Fibroblast of lung (primary cell): Measurements from ENCODE around the gene SELENON. TPM values are rescaled to one million over a fixed set of nuclear protein-coding genes. Genes with fewer than 3 reads are reported as not detected.

Experiments used
- DNase-seq, 2 donors: peaks; one replicate each; pipeline versions ENCODE4 v3.0.0 to v3.0.0-alpha.2; 2010; ENCODE audit warnings: low read depth in 2 of 2
- H2AFZ ChIP-seq: 2 replicates; pipeline ENCODE4 v1.5.1; 2012; ENCODE audit warnings: low read length, control low read depth, inconsistent platforms
- H3K27ac ChIP-seq: 2 replicates; pipeline ENCODE4 v1.5.1; 2011; ENCODE audit warnings: low read length, control low read depth; ENCODE audit not compliant: insufficient read depth
- H3K27me3 ChIP-seq: 2 replicates; pipeline ENCODE4 v1.5.1; 2011; ENCODE audit warnings: mild to moderate bottlenecking, low read length; ENCODE audit not compliant: control insufficient read depth, insufficient read depth
- H3K36me3 ChIP-seq: 2 replicates; pipeline ENCODE4 v1.5.1; 2011; ENCODE audit warnings: low read length; ENCODE audit not compliant: control insufficient read depth, insufficient read depth
- H3K4me1 ChIP-seq: 2 replicates; pipeline ENCODE4 v1.5.1; 2011; ENCODE audit warnings: low read length; ENCODE audit not compliant: control insufficient read depth, insufficient read depth; ENCODE audit errors: extremely low read depth
- H3K4me2 ChIP-seq: 2 replicates; pipeline ENCODE4 v1.5.1; 2011; ENCODE audit warnings: low read length, control low read depth; ENCODE audit not compliant: insufficient read depth; ENCODE audit errors: extremely low read depth
- H3K4me3 ChIP-seq, 4 experiments: fragments of 200-600 bp in 1 of 4; sonication (generic) in 1 of 4; replicated peaks in 1 of 4; 2 replicates each; pipeline ENCODE4 v1.5.1; 2011 to 2016; ENCODE audit warnings: low read length in 4 of 4, low read depth in 3 of 4, mild to moderate bottlenecking in 3 of 4, control low read depth in 2 of 4, inconsistent platforms in 1 of 4, mixed read lengths in 1 of 4; ENCODE audit not compliant: insufficient read depth in 1 of 4; ENCODE audit errors: control extremely low read depth in 1 of 4
- H3K79me2 ChIP-seq: 2 replicates; pipeline ENCODE4 v1.5.1; 2012; ENCODE audit warnings: mild to moderate bottlenecking, low read length, inconsistent platforms; ENCODE audit not compliant: control insufficient read depth, insufficient read depth
- H3K9ac ChIP-seq: 2 replicates; pipeline ENCODE4 v1.5.1; 2011; ENCODE audit warnings: mild to moderate bottlenecking, low read length, control low read depth; ENCODE audit not compliant: insufficient read depth
- H3K9me3 ChIP-seq: 2 replicates; pipeline ENCODE4 v1.5.1; 2012; ENCODE audit warnings: low read depth, low read length; ENCODE audit not compliant: control insufficient read depth, insufficient read depth
- H4K20me1 ChIP-seq: 2 replicates; pipeline ENCODE4 v1.5.1; 2011; ENCODE audit warnings: low read length; ENCODE audit not compliant: control insufficient read depth, insufficient read depth; ENCODE audit errors: extremely low read depth
- CTCF ChIP-seq, 2 donors: IDR thresholded peaks in 1 of 2; conservative IDR thresholded peaks in 1 of 2; 1 replicate in 1 of 2; 2 replicates in 1 of 2; pipeline ENCODE4 v1.5.1; 2011 to 2012; ENCODE audit warnings: low read length in 2 of 2, control low read depth in 1 of 2, inconsistent platforms in 1 of 2, low read depth in 1 of 2, mild to moderate bottlenecking in 1 of 2
- EZH2 ChIP-seq: IDR thresholded peaks from 2 replicates; pipeline ENCODE4 v1.5.1; 2012; ENCODE audit warnings: low read length, control low read depth, mild to moderate bottlenecking; ENCODE audit errors: missing control alignments
- polyA plus RNA-seq, 2 donors: library from polyadenylated mRNA; depleted of rRNA in 1 of 2; stranded (reverse) in 1 of 2; unstranded in 1 of 2; fragments of >200 nt; gene quantifications; 2 replicates each; pipeline ENCODE4 v1.2.1, GENCODE V29; 2011 to 2012; ENCODE audit warnings: missing spikeins in 1 of 2
- total RNA-seq: library from RNA; depleted of rRNA; stranded (reverse); fragments of >200 nt; gene quantifications from 2 replicates; pipeline ENCODE4 v1.2.1, GENCODE V29; 2014

Gene SELENON
- total and polyA plus RNA-seq, 2 donors (not counting 1 experiment from before 2014, with no cell fraction given), result 19.3 to 67.6 TPM

GRCh38 chr1:25826571-25826970 lies 26.6 kb downstream of the SELENON start:
- Histone ChIP-seq H3K36me3 (peaks cover 17% of the 10 kb centered on the region), H3K4me2 (no peak overlapping the region), H3K27me3 (no peaks in the 10 kb centered on the region), H3K9me3 (no peaks in the 10 kb centered on the region), H3K4me3 (no peak overlapping the region), H3K27ac (no peak overlapping the region), H2AFZ (no peak overlapping the region), H3K9ac (no peak overlapping the region), H4K20me1 (no peaks in the 10 kb centered on the region), H3K4me1 (peaks cover 4% of the 10 kb centered on the region), H3K79me2 (peaks cover 15% of the 10 kb centered on the region)
- no peak for DNase-seq
- TF ChIP-seq CTCF (conservative IDR thresholded peaks at IDR 0.05 in 1 of 2, IDR thresholded peaks at IDR 0.05 in 1 of 2; ENCODE audit: low read depth in 1 of 2, low read length in 2 of 2), result no peak

GRCh38 chr1:25828491-25828890 lies 28.5 kb downstream of the SELENON start:
- H3K4me3 ChIP-seq, result no peak overlapping the region
- H3K36me3 ChIP-seq, result peaks cover 23% of the 10 kb centered on the region
- H4K20me1 ChIP-seq, result no peaks in the 10 kb centered on the region
- no peak overlapping the region for H3K27ac ChIP-seq
- H3K9ac ChIP-seq, result no peak overlapping the region
- H3K4me1 ChIP-seq, result no peaks in the 10 kb centered on the region
- H2AFZ ChIP-seq, result no peak overlapping the region
- TF ChIP-seq CTCF (conservative IDR thresholded peaks at IDR 0.05 in 1 of 2, IDR thresholded peaks at IDR 0.05 in 1 of 2; ENCODE audit: low read depth in 1 of 2, low read length in 2 of 2), result no peak
- no peak for TF ChIP-seq EZH2
- no peaks in the 10 kb centered on the region for H3K27me3 ChIP-seq
- no peak for DNase-seq
- peaks cover under 1% of the 10 kb centered on the region for H3K79me2 ChIP-seq
- no peaks in the 10 kb centered on the region for H3K9me3 ChIP-seq
- no peak overlapping the region for H3K4me2 ChIP-seq

- Histone ChIP-seq H2AFZ (no peak overlapping the region), H3K9ac (no peak overlapping the region), H3K4me2 (no peak overlapping the region), H3K79me2 (no peaks in the 10 kb centered on the region), H3K9me3 (no peaks in the 10 kb centered on the region), H3K4me3 (no peak overlapping the region), H4K20me1 (no peaks in the 10 kb centered on the region), H3K4me1 (no peaks in the 10 kb centered on the region), H3K27me3 (no peaks in the 10 kb centered on the region), H3K36me3 (peaks cover 24% of the 10 kb centered on the region), H3K27ac (no peak overlapping the region)
- TF ChIP-seq CTCF (conservative IDR thresholded peaks at IDR 0.05 in 1 of 2, IDR thresholded peaks at IDR 0.05 in 1 of 2; ENCODE audit: low read depth in 1 of 2, low read length in 2 of 2) (no peak), EZH2 (no peak)
- DNase-seq, result no peak
These were observed 29.1 kb downstream of the SELENON start for GRCh38 chr1:25829046-25829445.
